ENCODE measurements around the gene NDUFA13. TPM values are rescaled to one million over a fixed set of nuclear protein-coding genes. Genes with fewer than 3 reads are reported as not detected.

NDUFA13 gene
- total and polyA plus RNA-seq, 2 experiments from 2014 or later = 80.4 to 615 TPM

- Histone ChIP-seq H3K4me3 (no peak overlapping the region), H2AFZ (no peak overlapping the region), H3K9me2 (replicated peaks; ENCODE audit: insufficient read depth) (no peaks in the 10 kb centered on the region), H3K27me3 (no peaks in the 10 kb centered on the region), H3K27ac (no peak overlapping the region), H3K79me2 (no peaks in the 10 kb centered on the region), H3K4me1 (ENCODE audit: insufficient read depth) (no peaks in the 10 kb centered on the region), H3K36me3 (replicated peaks; ENCODE audit: insufficient read depth, low read depth) (no peaks in the 10 kb centered on the region), H3K4me2 (no peak overlapping the region), H4K20me1 (ENCODE audit: insufficient read depth, poor library complexity, severe bottlenecking) (no peaks in the 10 kb centered on the region), H3K9me3 (ENCODE audit: low read depth) (no peaks in the 10 kb centered on the region)
- no peak for TF ChIP-seq EZH2phosphoT487 (IDR thresholded peaks at IDR 0.05; ENCODE audit: low read depth, severe bottlenecking, unreplicated experiment)
- TF ChIP-seq EZH2 (IDR thresholded peaks at IDR 0.05; ENCODE audit: borderline replicate concordance) = no peak
- TF ChIP-seq CTCF (IDR thresholded peaks at IDR 0.05; ENCODE audit: poor library complexity) = no peak
- 94% methylated on average over 19 of the region's 23 CpGs for WGBS (ENCODE audit: low lambda C conversion rate, missing lambda C conversion rate)
- DNase-seq (ENCODE audit: low spot score) = no peak
Observed at GRCh38 chr19:19504754-19505668, 11.0 kb upstream of the NDUFA13 start.

DNA sequence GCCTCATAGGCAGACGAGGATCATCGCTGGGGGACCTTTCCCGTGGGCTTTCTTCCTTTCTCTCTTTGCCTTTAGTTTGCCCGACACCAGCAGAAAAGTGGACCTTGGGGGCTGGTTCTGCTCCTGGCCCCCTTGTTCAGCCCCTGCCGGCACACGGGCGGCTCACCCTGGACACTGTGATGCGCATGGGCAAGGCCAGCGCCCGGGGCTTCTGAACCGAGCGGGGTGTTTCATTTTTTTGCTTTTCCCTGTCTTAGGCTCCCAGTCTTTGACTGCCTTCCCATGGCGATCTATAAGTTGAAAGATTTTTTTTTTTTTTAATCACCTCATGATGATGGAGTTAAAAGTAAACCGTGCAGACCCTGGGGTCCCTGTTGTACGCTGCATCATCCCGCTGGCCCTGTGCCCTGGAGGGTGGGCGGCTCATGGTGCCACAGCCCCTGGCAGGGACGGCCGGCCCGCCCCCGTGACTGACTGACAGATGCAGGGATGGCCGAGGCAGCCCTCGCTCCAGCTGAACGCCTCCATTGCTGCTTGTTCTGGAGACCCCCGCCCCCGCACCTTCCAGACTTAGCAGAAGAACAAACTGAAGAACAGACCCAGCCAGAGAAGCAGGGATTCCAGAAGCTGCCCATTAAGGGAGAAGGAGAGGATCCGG is 10.2 kb upstream of the NDUFA13 start:
- Histone ChIP-seq H3K4me1 (ENCODE audit: insufficient read depth) (no peaks in the 10 kb centered on the region), H3K4me2 (no peak overlapping the region), H3K36me3 (replicated peaks; ENCODE audit: insufficient read depth, low read depth) (no peaks in the 10 kb centered on the region), H3K27ac (no peak overlapping the region), H3K9me3 (ENCODE audit: low read depth) (no peaks in the 10 kb centered on the region), H2AFZ (no peak overlapping the region), H3K4me3 (no peak overlapping the region), H4K20me1 (ENCODE audit: insufficient read depth, poor library complexity, severe bottlenecking) (no peaks in the 10 kb centered on the region), H3K27me3 (no peaks in the 10 kb centered on the region), H3K79me2 (no peaks in the 10 kb centered on the region), H3K9me2 (replicated peaks; ENCODE audit: insufficient read depth) (no peaks in the 10 kb centered on the region)
- 96% methylated on average over 27 of the region's 27 CpGs for WGBS (ENCODE audit: low lambda C conversion rate, missing lambda C conversion rate)
- no peak for DNase-seq (ENCODE audit: low spot score)
- no peak for TF ChIP-seq EZH2phosphoT487 (IDR thresholded peaks at IDR 0.05; ENCODE audit: low read depth, severe bottlenecking, unreplicated experiment)
- no peak for TF ChIP-seq CTCF (IDR thresholded peaks at IDR 0.05; ENCODE audit: poor library complexity)
- TF ChIP-seq EZH2 (IDR thresholded peaks at IDR 0.05; ENCODE audit: borderline replicate concordance) = no peak

- no peak overlapping the region for H3K4me2 ChIP-seq
- no peaks in the 10 kb centered on the region for H3K9me2 ChIP-seq (replicated peaks; ENCODE audit: insufficient read depth)
- H3K36me3 ChIP-seq (replicated peaks; ENCODE audit: insufficient read depth, low read depth) = no peaks in the 10 kb centered on the region
- no peaks in the 10 kb centered on the region for H3K79me2 ChIP-seq
- H3K27ac ChIP-seq = no peak overlapping the region
- DNase-seq (ENCODE audit: low spot score) = no peak
- no peak overlapping the region for H3K4me3 ChIP-seq
- H3K9me3 ChIP-seq (ENCODE audit: low read depth) = no peaks in the 10 kb centered on the region
- TF ChIP-seq CTCF (IDR thresholded peaks at IDR 0.05; ENCODE audit: poor library complexity) (no peak), EZH2 (IDR thresholded peaks at IDR 0.05; ENCODE audit: borderline replicate concordance) (no peak), EZH2phosphoT487 (IDR thresholded peaks at IDR 0.05; ENCODE audit: low read depth, severe bottlenecking, unreplicated experiment) (no peak)
- no peaks in the 10 kb centered on the region for H3K27me3 ChIP-seq
- no peaks in the 10 kb centered on the region for H3K4me1 ChIP-seq (ENCODE audit: insufficient read depth)
- H4K20me1 ChIP-seq (ENCODE audit: insufficient read depth, poor library complexity, severe bottlenecking) = no peaks in the 10 kb centered on the region
- H2AFZ ChIP-seq = no peak overlapping the region
- 96% methylated on average over 12 of the region's 12 CpGs for WGBS (ENCODE audit: low lambda C conversion rate, missing lambda C conversion rate)
Observed at GRCh38 chr19:19506592-19506991, 9.4 kb upstream of the NDUFA13 start.

Measured in hepatocyte (in vitro differentiated cells).